Measurements from ENCODE around the gene IDI2.
"Not testable (repeated sequence)": the region's sequence is repeated elsewhere in the genome, so short reads cannot be mapped to it uniquely, and the experiment has no call there.

- TF ChIP-seq, protein P1, sequence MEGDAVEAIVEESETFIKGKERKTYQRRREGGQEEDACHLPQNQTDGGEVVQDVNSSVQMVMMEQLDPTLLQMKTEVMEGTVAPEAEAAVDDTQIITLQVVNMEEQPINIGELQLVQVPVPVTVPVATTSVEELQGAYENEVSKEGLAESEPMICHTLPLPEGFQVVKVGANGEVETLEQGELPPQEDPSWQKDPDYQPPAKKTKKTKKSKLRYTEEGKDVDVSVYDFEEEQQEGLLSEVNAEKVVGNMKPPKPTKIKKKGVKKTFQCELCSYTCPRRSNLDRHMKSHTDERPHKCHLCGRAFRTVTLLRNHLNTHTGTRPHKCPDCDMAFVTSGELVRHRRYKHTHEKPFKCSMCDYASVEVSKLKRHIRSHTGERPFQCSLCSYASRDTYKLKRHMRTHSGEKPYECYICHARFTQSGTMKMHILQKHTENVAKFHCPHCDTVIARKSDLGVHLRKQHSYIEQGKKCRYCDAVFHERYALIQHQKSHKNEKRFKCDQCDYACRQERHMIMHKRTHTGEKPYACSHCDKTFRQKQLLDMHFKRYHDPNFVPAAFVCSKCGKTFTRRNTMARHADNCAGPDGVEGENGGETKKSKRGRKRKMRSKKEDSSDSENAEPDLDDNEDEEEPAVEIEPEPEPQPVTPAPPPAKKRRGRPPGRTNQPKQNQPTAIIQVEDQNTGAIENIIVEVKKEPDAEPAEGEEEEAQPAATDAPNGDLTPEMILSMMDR (conservative IDR thresholded peaks at IDR 0.05), result not testable (repeated sequence)
- TF ChIP-seq ZFX (IDR thresholded peaks at IDR 0.05), result not testable (repeated sequence)
These were observed 15.7 kb downstream of the IDI2 start for GRCh38 chr10:1009947-1010346.

Data from C4-2B (cell line).